Coronary artery (tissue), 2 donors: ENCODE results near the gene ARAP2.

Experiments
- DNase-seq: peaks from one replicate; pipeline ENCODE4 v3.0.0-alpha.2; 2017; ENCODE audit warnings: low spot score
- H3K27ac ChIP-seq, 2 donors: fragments of 200-600 bp; sonication (generic); one replicate each; pipeline ENCODE4 v1.5.1; 2016 to 2019
- H3K4me3 ChIP-seq: fragments of 200-600 bp; sonication (generic); 2 replicates; pipeline ENCODE4 v1.5.1; 2016; ENCODE audit warnings: mild to moderate bottlenecking, moderate library complexity
- CTCF ChIP-seq: fragments of 200-600 bp; sonication (generic); IDR thresholded peaks from one replicate; pipeline ENCODE4 v1.5.1; 2019; ENCODE audit warnings: antibody characterized with exemption

Gene ARAP2

GRCh38 chr4:36020351-36020750, 224.0 kb downstream of the ARAP2 start:
- no peak for DNase-seq
- no peak overlapping the region for H3K27ac ChIP-seq
- no peak overlapping the region for H3K4me3 ChIP-seq
- TF ChIP-seq CTCF = no peak
